Spleen (tissue), 11 donors: ENCODE data around the gene MYLK4. TPM values are rescaled to one million over a fixed set of nuclear protein-coding genes. Genes with fewer than 3 reads are reported as not detected.

Experiments
- DNase-seq: peaks from one replicate; pipeline ENCODE4 v3.0.0-alpha.2; 2020
- H3K27ac ChIP-seq, 8 donors: fragments of 200-600 bp; sonication (generic) in 7 of 8; 1 replicate in 4 of 8; 2 replicates in 4 of 8; pipeline versions ENCODE4 v1.5.0 to v1.8.0; 2016 to 2021; ENCODE audit warnings: inconsistent platforms in 4 of 8, mild to moderate bottlenecking in 4 of 8, moderate library complexity in 1 of 8
- H3K27me3 ChIP-seq, 7 donors: fragments of 200-600 bp; sonication (generic) in 6 of 7; replicated peaks in 1 of 7; 1 replicate in 4 of 7; 2 replicates in 3 of 7; pipeline versions ENCODE4 v1.5.0 to v1.8.0; 2016 to 2021; ENCODE audit warnings: inconsistent platforms in 3 of 7, mild to moderate bottlenecking in 1 of 7
- H3K36me3 ChIP-seq, 6 donors: fragments of 200-600 bp; sonication (generic) in 5 of 6; 1 replicate in 4 of 6; 2 replicates in 2 of 6; pipeline versions ENCODE4 v1.5.0 to v1.8.0; 2016 to 2021; ENCODE audit warnings: inconsistent platforms in 2 of 6
- H3K4me1 ChIP-seq, 6 donors: fragments of 200-600 bp; sonication (generic) in 5 of 6; 1 replicate in 3 of 6; 2 replicates in 3 of 6; pipeline versions ENCODE4 v1.5.0 to v1.8.0; 2016 to 2021; ENCODE audit warnings: inconsistent platforms in 3 of 6
- H3K4me3 ChIP-seq, 8 donors: fragments of 200-600 bp; sonication (generic) in 7 of 8; 1 replicate in 4 of 8; 2 replicates in 4 of 8; pipeline versions ENCODE4 v1.5.0 to v1.8.0; 2016 to 2021; ENCODE audit warnings: inconsistent platforms in 4 of 8, mild to moderate bottlenecking in 4 of 8, moderate library complexity in 2 of 8
- H3K9me3 ChIP-seq, 8 donors: fragments of 200-600 bp; sonication (generic) in 7 of 8; 1 replicate in 4 of 8; 2 replicates in 4 of 8; pipeline versions ENCODE4 v1.5.0 to v1.8.0; 2016 to 2021; ENCODE audit warnings: inconsistent platforms in 4 of 8
- POLR2A ChIP-seq, 3 donors: fragments of 450-650 bp; IDR thresholded peaks; one replicate each; pipeline ENCODE4 v1.5.1; 2017; ENCODE audit warnings: antibody characterized with exemption in 3 of 3, mild to moderate bottlenecking in 1 of 3
- POLR2AphosphoS5 ChIP-seq, 3 donors: sonication (generic); formaldehyde crosslinking; IDR thresholded peaks; one replicate each; pipeline ENCODE4 v1.5.1; 2017; ENCODE audit warnings: antibody characterized with exemption in 3 of 3
- WGBS, 5 donors: extraction: QIAGEN DNeasy Blood & Tissue Kit in 3 of 5; methylation state at CpG; one replicate each; pipeline versions ENCODE4 v1.1.5 to v1.1.7; 2013 to 2018; 5-methylcytosine and 5-hydroxymethylcytosine counted together
- intact Hi-C: fragments of 100-400 bp; cut with DNase I; formaldehyde crosslinking; loops from one replicate; pipeline ENCODE4 v1.15.0; 2023; ENCODE audit warnings: low total_unique reads
- polyA plus RNA-seq, 3 donors: library from polyadenylated mRNA; stranded (reverse); fragments of 200-250 nt; gene quantifications; one replicate each; pipeline ENCODE4 v1.2.1, GENCODE V29; 2013
- total RNA-seq, 7 donors: library from RNA; depleted of rRNA in 3 of 7; stranded (reverse); fragments of >200 nt in 3 of 7; fragmentation: NEBNext Ultra II Directional in 4 of 7; extraction: Animal tissue kit (Norgen Biotek cat#: 25700) in 4 of 7; gene quantifications; one replicate each; pipeline versions ENCODE4 v1.1.0 to v1.2.1, GENCODE V29; 2016 to 2021
- TF ChIP-seq, protein P1 (sequence below), 11 experiments: fragments of 200-600 bp in 7 of 11; fragments of 450-650 bp in 4 of 11; sonication (generic) in 4 of 11; IDR thresholded peaks in 8 of 11; conservative IDR thresholded peaks in 3 of 11; 1 replicate in 7 of 11; 2 replicates in 4 of 11; pipeline versions ENCODE4 v1.4.0 to v1.8.0; 2016 to 2021; ENCODE audit warnings: antibody characterized with exemption in 11 of 11, inconsistent platforms in 4 of 11, mild to moderate bottlenecking in 1 of 11
- donor health status: healthy with polysubstance abuse.
- donor health status: DM: no; HTN: no; CAD: no; lungs with moderate emphysema.
- donor health status: DM: no; HTN: no; CAD: no.
- donor health status: Bipolar disorder and iron deficiency.
- donor health status: healthy.
- donor health status: DM: no; HTN: no; CAD: no.
- donor health status: DM: yes; HTN: yes; CAD: no.

Gene MYLK4
- total and polyA plus RNA-seq, 10 donors: 0.21 to 1.9 (median 0.76) TPM

DNA sequence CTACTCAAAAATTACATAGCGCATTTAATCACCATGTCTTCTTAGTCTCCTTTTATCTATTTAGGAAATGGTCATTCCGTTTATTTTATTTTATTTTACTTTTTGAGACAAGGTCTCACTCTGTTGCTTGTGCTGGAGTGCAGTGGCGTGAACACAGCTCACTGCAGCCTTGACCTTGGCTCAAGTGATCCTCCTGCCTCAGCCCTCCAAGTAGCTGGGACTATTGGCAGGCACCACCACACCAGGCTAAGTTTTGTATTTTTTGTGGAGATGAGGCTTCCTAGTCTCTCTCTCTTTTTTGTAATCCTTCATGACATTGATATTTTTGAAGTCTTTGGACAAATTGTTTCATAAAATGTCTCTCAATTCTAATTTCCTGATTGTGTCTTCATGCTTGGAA lies 4.7 kb upstream of the MYLK4 start:
- Histone ChIP-seq H3K27me3 (peaks cover 0 to 13% (median 0%) of the 10 kb centered on the region in 7 donors), H3K9me3 (no peaks in the 10 kb centered on the region), H3K4me1 (no peaks in the 10 kb centered on the region), H3K4me3 (no peak overlapping the region), H3K27ac (no peak overlapping the region), H3K36me3 (no peaks in the 10 kb centered on the region)
- intact Hi-C loops: no loop called here
- DNase-seq: no peak
- WGBS, 5 donors: 79 to 90% (median 82%) methylated on average over 3 of the region's 3 CpGs
- TF ChIP-seq POLR2A (IDR thresholded peaks at IDR 0.05) (no peak), POLR2AphosphoS5 (IDR thresholded peaks at IDR 0.05) (no peak)
- TF ChIP-seq, protein P1, sequence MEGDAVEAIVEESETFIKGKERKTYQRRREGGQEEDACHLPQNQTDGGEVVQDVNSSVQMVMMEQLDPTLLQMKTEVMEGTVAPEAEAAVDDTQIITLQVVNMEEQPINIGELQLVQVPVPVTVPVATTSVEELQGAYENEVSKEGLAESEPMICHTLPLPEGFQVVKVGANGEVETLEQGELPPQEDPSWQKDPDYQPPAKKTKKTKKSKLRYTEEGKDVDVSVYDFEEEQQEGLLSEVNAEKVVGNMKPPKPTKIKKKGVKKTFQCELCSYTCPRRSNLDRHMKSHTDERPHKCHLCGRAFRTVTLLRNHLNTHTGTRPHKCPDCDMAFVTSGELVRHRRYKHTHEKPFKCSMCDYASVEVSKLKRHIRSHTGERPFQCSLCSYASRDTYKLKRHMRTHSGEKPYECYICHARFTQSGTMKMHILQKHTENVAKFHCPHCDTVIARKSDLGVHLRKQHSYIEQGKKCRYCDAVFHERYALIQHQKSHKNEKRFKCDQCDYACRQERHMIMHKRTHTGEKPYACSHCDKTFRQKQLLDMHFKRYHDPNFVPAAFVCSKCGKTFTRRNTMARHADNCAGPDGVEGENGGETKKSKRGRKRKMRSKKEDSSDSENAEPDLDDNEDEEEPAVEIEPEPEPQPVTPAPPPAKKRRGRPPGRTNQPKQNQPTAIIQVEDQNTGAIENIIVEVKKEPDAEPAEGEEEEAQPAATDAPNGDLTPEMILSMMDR (IDR thresholded peaks at IDR 0.05 in 8 of 11, conservative IDR thresholded peaks at IDR 0.05 in 3 of 11): no peak

DNA sequence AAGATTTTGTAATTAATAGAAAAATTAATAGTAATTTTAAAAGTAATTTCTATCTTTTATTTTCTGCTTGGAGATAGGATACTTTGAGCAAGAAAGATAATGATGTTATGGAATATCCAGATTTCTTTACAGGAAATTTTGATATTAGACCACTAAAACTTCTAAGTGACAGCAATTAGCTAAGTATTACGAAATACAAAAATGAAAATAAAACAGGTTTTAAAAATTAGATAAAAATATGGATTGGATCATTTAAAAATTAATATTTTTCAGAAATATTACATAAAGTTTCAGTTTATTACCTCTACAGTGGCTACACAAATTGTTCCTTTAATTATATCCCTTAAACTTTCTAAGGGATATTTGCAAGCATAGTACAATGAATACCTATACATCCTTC lies 4.2 kb upstream of the MYLK4 start:
- TF ChIP-seq POLR2AphosphoS5 (IDR thresholded peaks at IDR 0.05) (no peak), POLR2A (IDR thresholded peaks at IDR 0.05) (no peak)
- TF ChIP-seq, protein P1 (IDR thresholded peaks at IDR 0.05 in 8 of 11, conservative IDR thresholded peaks at IDR 0.05 in 3 of 11): no peak
- WGBS, 5 donors: 75 to 93% (median 86%) methylated on average over 1 of the region's 1 CpG
- no peak for DNase-seq

DNA sequence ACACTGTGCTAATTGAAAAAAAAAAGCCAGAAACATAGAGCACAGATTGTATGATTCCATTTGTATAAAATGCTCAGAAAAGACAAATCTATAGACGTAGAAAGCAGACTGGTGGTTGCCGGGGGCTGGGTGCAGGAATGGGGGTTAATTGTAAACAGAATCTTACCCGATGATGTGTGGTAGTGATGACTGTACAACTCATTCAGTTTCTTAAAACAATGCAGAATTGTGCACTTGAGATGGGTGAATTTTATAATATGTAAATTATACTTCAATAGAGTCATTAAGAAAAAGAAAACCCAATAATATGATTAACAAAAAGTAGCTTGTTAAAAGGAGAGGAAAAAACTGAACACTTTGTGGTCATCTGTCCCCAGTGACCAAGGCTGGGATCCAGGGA lies 3.7 kb upstream of the MYLK4 start:
- intact Hi-C loops: no loop called here
- WGBS, 5 donors: 59 to 95% (median 63%) methylated on average over 2 to 3 of the region's 3 CpGs

More for the DNA sequence above, 4.2 kb upstream of the MYLK4 start:
- Histone ChIP-seq H3K9me3 (no peaks in the 10 kb centered on the region), H3K36me3 (no peaks in the 10 kb centered on the region), H3K4me3 (no peak overlapping the region), H3K4me1 (peaks cover 0 to 5% (median 3%) of the 10 kb centered on the region in 6 donors), H3K27me3 (peaks cover 0 to 15% (median 0%) of the 10 kb centered on the region in 7 donors), H3K27ac (no peak overlapping the region)
- intact Hi-C loops: no loop called here

DNA sequence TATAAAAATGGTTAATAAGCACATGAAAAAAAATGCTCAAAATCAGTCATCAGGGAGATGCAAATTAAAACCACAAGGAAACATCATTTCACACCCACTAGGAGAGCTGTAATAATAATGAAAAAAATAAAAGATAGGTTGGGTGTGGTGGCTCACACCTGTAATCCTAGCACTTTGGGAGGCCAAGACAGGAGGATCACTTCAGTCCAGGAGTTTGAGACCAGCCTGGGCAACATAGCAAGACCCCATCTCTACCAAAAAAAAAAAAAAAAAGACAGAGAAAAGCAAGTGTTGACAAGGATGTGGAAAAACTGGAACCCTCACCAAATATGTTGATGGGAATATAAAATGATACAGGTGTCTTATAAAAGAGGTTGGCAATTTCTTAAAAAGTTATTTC lies 3.0 kb upstream of the MYLK4 start:
- TF ChIP-seq, protein P1 (IDR thresholded peaks at IDR 0.05 in 8 of 11, conservative IDR thresholded peaks at IDR 0.05 in 3 of 11): no peak
- TF ChIP-seq POLR2A (IDR thresholded peaks at IDR 0.05) (no peak), POLR2AphosphoS5 (IDR thresholded peaks at IDR 0.05) (no peak)
- no peaks in the 10 kb centered on the region for H3K9me3 ChIP-seq
- H3K27ac ChIP-seq: no peak overlapping the region
- no peak overlapping the region for H3K4me3 ChIP-seq
- H3K36me3 ChIP-seq: no peaks in the 10 kb centered on the region
- H3K27me3 ChIP-seq: peaks cover 0 to 15% (median 0%) of the 10 kb centered on the region in 7 donors
- intact Hi-C loops: no loop called here
- no peak for DNase-seq
- peaks cover 0 to 9% (median 6%) of the 10 kb centered on the region in 6 donors for H3K4me1 ChIP-seq

More for the DNA sequence above, 3.7 kb upstream of the MYLK4 start:
- H3K4me1 ChIP-seq: peaks cover 0 to 9% (median 6%) of the 10 kb centered on the region in 6 donors
- no peaks in the 10 kb centered on the region for H3K36me3 ChIP-seq
- no peak overlapping the region for H3K27ac ChIP-seq
- no peaks in the 10 kb centered on the region for H3K9me3 ChIP-seq
- H3K27me3 ChIP-seq: peaks cover 0 to 15% (median 0%) of the 10 kb centered on the region in 7 donors
- TF ChIP-seq, protein P1 (IDR thresholded peaks at IDR 0.05 in 8 of 11, conservative IDR thresholded peaks at IDR 0.05 in 3 of 11): no peak
- no peak for TF ChIP-seq POLR2A (IDR thresholded peaks at IDR 0.05)
- no peak for TF ChIP-seq POLR2AphosphoS5 (IDR thresholded peaks at IDR 0.05)
- no peak overlapping the region for H3K4me3 ChIP-seq
- no peak for DNase-seq
